Keratinocyte (primary cell): Measurements from ENCODE around the gene RBBP4. TPM values are rescaled to one million over a fixed set of nuclear protein-coding genes. Genes with fewer than 3 reads are reported as not detected.

Source experiments
- DNase-seq: peaks from one replicate; pipeline ENCODE4 v3.0.0-alpha.2; 2011; ENCODE audit warnings: low read depth, missing footprints, low spot score
- FAIRE-seq: peaks from 2 replicates; lab custom pipeline; 2011; peaks lifted over from hg19 to GRCh38; lab: Jason Lieb, UNC
- H2AFZ ChIP-seq: 2 replicates; pipeline ENCODE4 v1.6.0; 2012; ENCODE audit warnings: low read length, control low read depth, inconsistent platforms; ENCODE audit not compliant: control insufficient read depth
- H3K27ac ChIP-seq: 2 replicates; pipeline ENCODE4 v1.5.1; 2011; ENCODE audit warnings: low read length; ENCODE audit not compliant: control insufficient read depth, insufficient read depth
- H3K27me3 ChIP-seq: 3 replicates; pipeline ENCODE4 v1.6.0; 2011; ENCODE audit warnings: low read length; ENCODE audit not compliant: control insufficient read depth, insufficient read depth; ENCODE audit errors: extremely low read depth
- H3K36me3 ChIP-seq, 2 experiments: 2 replicates in 1 of 2; 3 replicates in 1 of 2; pipeline ENCODE4 v1.5.1; 2011; ENCODE audit warnings: low read length in 2 of 2, mild to moderate bottlenecking in 1 of 2; ENCODE audit not compliant: control insufficient read depth in 2 of 2, insufficient read depth in 2 of 2; ENCODE audit errors: extremely low read depth in 1 of 2
- H3K4me1 ChIP-seq: 3 replicates; pipeline ENCODE4 v1.5.1; 2011; ENCODE audit warnings: low read length; ENCODE audit not compliant: control insufficient read depth, insufficient read depth; ENCODE audit errors: extremely low read depth
- H3K4me2 ChIP-seq: 3 replicates; pipeline ENCODE4 v1.6.0; 2011; ENCODE audit warnings: low read depth, low read length; ENCODE audit not compliant: control insufficient read depth, insufficient read depth; ENCODE audit errors: extremely low read depth
- H3K4me3 ChIP-seq, 3 experiments: fragments of 200-600 bp in 1 of 3; sonication (generic) in 1 of 3; 2 replicates in 2 of 3; 3 replicates in 1 of 3; pipeline ENCODE4 v1.5.1; 2011 to 2016; ENCODE audit warnings: low read length in 3 of 3, mild to moderate bottlenecking in 3 of 3, control low read depth in 2 of 3, inconsistent platforms in 1 of 3, low read depth in 1 of 3, mixed read lengths in 1 of 3, mixed run types in 1 of 3, moderate library complexity in 1 of 3; ENCODE audit not compliant: control insufficient read depth in 2 of 3, insufficient read depth in 2 of 3; ENCODE audit errors: extremely low read depth in 1 of 3
- H3K79me2 ChIP-seq: 2 replicates; pipeline ENCODE4 v1.6.0; 2012; ENCODE audit warnings: low read length; ENCODE audit not compliant: control insufficient read depth, insufficient read depth
- H3K9ac ChIP-seq: 3 replicates; pipeline ENCODE4 v1.6.0; 2011; ENCODE audit warnings: low read length; ENCODE audit not compliant: control insufficient read depth, insufficient read depth; ENCODE audit errors: extremely low read depth
- H3K9me1 ChIP-seq: 3 replicates; pipeline ENCODE4 v1.6.0; 2011; ENCODE audit warnings: low read length; ENCODE audit not compliant: control insufficient read depth, insufficient read depth; ENCODE audit errors: extremely low read depth
- H3K9me3 ChIP-seq: 2 replicates; pipeline ENCODE4 v1.5.1; 2012; ENCODE audit warnings: low read depth, low read length; ENCODE audit not compliant: control insufficient read depth
- H4K20me1 ChIP-seq: 3 replicates; pipeline ENCODE4 v1.6.0; 2011; ENCODE audit warnings: low read length; ENCODE audit not compliant: control insufficient read depth, insufficient read depth; ENCODE audit errors: extremely low read depth
- CTCF ChIP-seq, 3 experiments: IDR thresholded peaks in 1 of 3; conservative IDR thresholded peaks in 1 of 3; optimal IDR thresholded peaks in 1 of 3; 2 replicates in 2 of 3; 3 replicates in 1 of 3; pipeline versions ENCODE3 to v1.5.1; 2011; ENCODE audit warnings: low read length in 3 of 3, mild to moderate bottlenecking in 3 of 3, moderate library complexity in 2 of 3, control low read depth in 1 of 3, inconsistent platforms in 1 of 3; ENCODE audit not compliant: insufficient read depth in 2 of 3; ENCODE audit errors: extremely low read depth in 1 of 3
- EZH2 ChIP-seq: IDR thresholded peaks from one replicate; pipeline ENCODE4 v1.6.1; 2012; ENCODE audit warnings: inconsistent platforms, mild to moderate bottlenecking, low read length, moderate library complexity
- dilution Hi-C: fragments of 300-500 bp; cut with MboI; formaldehyde crosslinking; loops from one replicate; pipeline ENCODE4 v1.7.0; 2020; ENCODE audit warnings: low sequenced_read_pairs; ENCODE audit not compliant: extremely low pct_ligation_motif_present
- polyA plus RNA-seq, 5 experiments: library from polyadenylated mRNA; depleted of rRNA in 3 of 5; stranded (reverse) in 3 of 5; stranded (forward) in 1 of 5; unstranded in 1 of 5; fragments of >200 nt; gene quantifications; 1 replicate in 1 of 5; 2 replicates in 3 of 5; 3 replicates in 1 of 5; pipeline versions ENCODE4 v1.2.1 to v1.2.3, GENCODE V29; 2011 to 2012; ENCODE audit warnings: missing spikeins in 2 of 5, low read depth in 1 of 5, low replicate concordance in 1 of 5

RBBP4 gene
- polyA plus RNA-seq, 1 donor (not counting 4 experiments of a cell fraction or from before 2014, with no cell fraction given) = 61.5 TPM

DNA sequence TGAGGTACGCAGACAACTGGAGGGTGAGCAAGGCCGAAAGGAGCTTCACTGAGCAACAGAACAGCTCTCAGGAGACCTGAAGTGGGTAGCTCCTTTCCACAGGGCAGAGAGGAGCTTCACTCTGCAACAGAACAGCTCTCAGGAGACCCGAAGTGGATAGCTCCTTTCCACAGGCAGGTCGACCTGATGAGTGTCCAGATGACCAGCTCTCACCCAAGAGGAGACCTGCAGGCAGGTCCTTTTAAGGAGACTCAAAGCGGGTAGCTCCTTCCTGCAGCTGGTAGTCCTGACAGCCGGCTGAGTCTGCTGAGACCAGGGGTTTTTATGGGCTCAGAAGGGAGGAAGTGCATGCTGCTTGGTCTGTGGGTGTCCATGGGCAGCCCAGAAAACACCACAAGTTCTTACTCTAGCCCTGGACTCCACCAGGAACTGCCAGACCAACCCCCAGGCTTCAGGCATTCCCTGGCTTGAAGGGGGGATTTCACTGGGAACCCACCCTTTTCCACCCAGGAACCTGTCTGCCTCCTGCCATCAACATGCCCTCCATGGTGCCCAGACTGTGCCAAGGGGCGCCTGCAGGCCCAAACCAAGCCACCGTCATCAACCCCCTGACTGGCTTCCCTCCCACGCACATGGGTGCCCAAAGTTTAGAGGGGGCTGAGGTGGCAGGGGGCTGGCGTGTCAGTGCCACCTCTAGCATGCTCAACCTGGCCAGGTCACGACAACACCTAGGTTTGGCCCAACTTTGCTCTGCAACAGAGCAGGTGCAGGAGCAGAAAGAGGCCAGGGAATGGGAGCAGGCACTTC lies 44.2 kb upstream of the RBBP4 start:
- Histone ChIP-seq H3K4me3 (no peak overlapping the region), H3K27me3 (no peaks in the 10 kb centered on the region)
- no peak for FAIRE-seq

DNA sequence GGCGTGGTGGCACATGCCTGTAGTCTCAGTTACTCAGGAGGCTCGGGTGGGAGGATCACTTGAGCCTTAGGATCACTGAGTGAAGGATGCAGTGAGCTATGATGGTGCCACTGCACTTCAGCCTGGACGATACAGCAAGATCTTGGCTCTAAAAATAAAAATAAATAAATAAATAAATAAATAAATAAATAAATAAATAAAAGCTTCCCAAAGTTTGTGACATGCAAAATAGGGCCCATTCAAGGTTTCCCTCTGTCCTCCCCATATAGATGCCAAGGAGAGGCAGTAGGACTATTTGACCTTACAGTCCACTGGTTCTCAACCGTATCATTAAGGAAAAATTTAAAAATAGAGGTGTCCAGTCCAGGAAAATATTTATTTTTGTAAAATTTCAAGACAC lies 41.8 kb upstream of the RBBP4 start:
- Histone ChIP-seq H3K27me3 (no peaks in the 10 kb centered on the region), H3K9ac (no peak overlapping the region), H4K20me1 (no peaks in the 10 kb centered on the region), H3K4me3 (no peak overlapping the region), H3K27ac (no peak overlapping the region), H3K4me1 (peaks cover 4% of the 10 kb centered on the region), H3K36me3 (peaks cover 0 to 2% of the 10 kb centered on the region in 2 experiments), H2AFZ (no peak overlapping the region), H3K9me1 (no peaks in the 10 kb centered on the region), H3K9me3 (no peaks in the 10 kb centered on the region), H3K79me2 (no peaks in the 10 kb centered on the region), H3K4me2 (no peak overlapping the region)
- FAIRE-seq = no peak
- DNase-seq = no peak
- no peak for TF ChIP-seq EZH2
- no peak for TF ChIP-seq CTCF (optimal IDR thresholded peaks at IDR 0.05 in 1 of 3, IDR thresholded peaks at IDR 0.05 in 1 of 3, conservative IDR thresholded peaks at IDR 0.05 in 1 of 3; ENCODE audit: extremely low read depth in 1 of 3, insufficient read depth in 2 of 3, low read length in 3 of 3)
- dilution Hi-C loops = no loop called here

More for the DNA sequence above, 44.2 kb upstream of the RBBP4 start:
- H3K4me1 ChIP-seq = no peaks in the 10 kb centered on the region
- TF ChIP-seq CTCF (optimal IDR thresholded peaks at IDR 0.05 in 1 of 3, IDR thresholded peaks at IDR 0.05 in 1 of 3, conservative IDR thresholded peaks at IDR 0.05 in 1 of 3; ENCODE audit: extremely low read depth in 1 of 3, insufficient read depth in 2 of 3, low read length in 3 of 3) = no peak
- TF ChIP-seq EZH2 = no peak
- no peak for DNase-seq
- peaks cover 0 to 2% of the 10 kb centered on the region in 2 experiments for H3K36me3 ChIP-seq
- H3K9me1 ChIP-seq = no peaks in the 10 kb centered on the region
- H3K4me2 ChIP-seq = no peak overlapping the region
- H2AFZ ChIP-seq = no peak overlapping the region
- H4K20me1 ChIP-seq = no peaks in the 10 kb centered on the region
- H3K9ac ChIP-seq = no peak overlapping the region
- H3K27ac ChIP-seq = no peak overlapping the region
- dilution Hi-C loops = no loop called here
- H3K79me2 ChIP-seq = no peaks in the 10 kb centered on the region
- H3K9me3 ChIP-seq = no peaks in the 10 kb centered on the region
